PC-3 (cell line): ENCODE results near the gene TAF11.
"Not testable (repeated sequence)": the region's sequence is repeated elsewhere in the genome, so short reads cannot be mapped to it uniquely, and the experiment has no call there.

Experiments used
- CTCF ChIP-seq: fragments of 300-600 bp; sonication (generic); conservative IDR thresholded peaks from 2 replicates; pipeline ENCODE4 v1.5.1; 2017; ENCODE audit warnings: antibody characterized with exemption, low read depth, mild to moderate bottlenecking, low read length
- EZH2 ChIP-seq: fragments of 300-600 bp; sonication (generic); IDR thresholded peaks from one replicate; pipeline ENCODE4 v1.6.1; 2017; ENCODE audit warnings: antibody characterized with exemption, mild to moderate bottlenecking, low read length; ENCODE audit not compliant: unreplicated experiment

DNA sequence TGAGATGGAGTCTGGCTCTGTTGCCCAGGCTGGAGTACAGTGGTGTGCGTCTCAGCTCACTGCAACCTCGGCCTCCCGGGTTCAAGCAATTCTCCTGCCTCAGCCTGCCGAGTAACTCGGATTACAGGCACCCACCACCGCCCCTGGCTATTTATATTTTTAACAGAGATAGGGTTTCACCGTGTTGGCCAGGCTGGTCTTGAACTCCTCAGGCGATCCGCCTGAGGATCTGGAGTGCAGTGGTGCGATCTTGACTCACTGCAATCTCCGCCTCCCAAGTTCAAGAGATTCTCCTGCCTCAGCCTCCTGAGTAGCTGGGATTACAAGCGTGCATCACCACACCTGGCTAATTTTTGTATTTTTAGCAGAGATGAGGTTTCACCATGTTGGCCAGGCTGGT, 44.4 kb upstream of the TAF11 start:
- TF ChIP-seq EZH2, CTCF: not testable (repeated sequence)
